Neural cell (in vitro differentiated cells): ENCODE data around the gene RIMKLA. TPM values are rescaled to one million over a fixed set of nuclear protein-coding genes. Genes with fewer than 3 reads are reported as not detected.

Source experiments
- H2AFZ ChIP-seq: fragments of 200-600, 300-800 bp; sonication (generic), shearing (Covaris generic); 2 replicates; pipeline ENCODE4 v1.6.0; 2014; ENCODE audit warnings: low read depth, mild to moderate bottlenecking, antibody characterized with exemption, low read length, moderate library complexity
- H3F3A ChIP-seq: fragments of 200-600 bp; shearing (Covaris generic); 2 replicates; pipeline ENCODE4 v1.6.1; 2016; ENCODE audit warnings: mild to moderate bottlenecking, moderate library complexity, mixed read lengths, antibody characterized with exemption, low read length; ENCODE audit not compliant: insufficient read depth, poor library complexity, severe bottlenecking
- H3K27ac ChIP-seq: fragments of 200-600, 300-800 bp; sonication (generic), shearing (Covaris generic); 2 replicates; pipeline ENCODE4 v1.5.1; 2014; ENCODE audit warnings: mild to moderate bottlenecking, low read length, moderate library complexity
- H3K27me3 ChIP-seq: fragments of 300-800, 200-600 bp; sonication (generic), shearing (Covaris generic); 2 replicates; pipeline ENCODE4 v1.6.0; 2014; ENCODE audit warnings: mild to moderate bottlenecking, low read depth, low read length, moderate library complexity; ENCODE audit not compliant: insufficient read depth
- H3K36me3 ChIP-seq: fragments of 300-800, 200-600 bp; sonication (generic), shearing (Covaris generic); 2 replicates; pipeline ENCODE4 v1.5.1; 2014; ENCODE audit warnings: mild to moderate bottlenecking, antibody characterized with exemption, low read length, moderate library complexity; ENCODE audit not compliant: insufficient read depth
- H3K4me2 ChIP-seq: fragments of 300-800, 200-600 bp; sonication (generic), shearing (Covaris generic); 2 replicates; pipeline ENCODE4 v1.6.0; 2014; ENCODE audit warnings: mild to moderate bottlenecking, low read length
- H3K4me3 ChIP-seq: fragments of 300-800, 200-600 bp; sonication (generic), shearing (Covaris generic); 2 replicates; pipeline ENCODE4 v1.5.1; 2014; ENCODE audit warnings: mild to moderate bottlenecking, low read length, moderate library complexity
- H3K79me2 ChIP-seq: fragments of 200-600 bp; shearing (Covaris generic); replicated peaks from 2 replicates; pipeline ENCODE4 v1.6.0; 2014; ENCODE audit warnings: mild to moderate bottlenecking, low read length, moderate library complexity; ENCODE audit not compliant: insufficient read depth
- H3K9ac ChIP-seq: fragments of 300-800, 200-600 bp; sonication (generic), shearing (Covaris generic); 2 replicates; pipeline ENCODE4 v1.6.1; 2016; ENCODE audit warnings: mild to moderate bottlenecking, low read length, mixed read lengths
- H3K9me2 ChIP-seq: fragments of 200-600 bp; shearing (Covaris generic); 2 replicates; pipeline ENCODE4 v1.6.1; 2016; ENCODE audit warnings: mild to moderate bottlenecking, low read length, mixed read lengths; ENCODE audit not compliant: insufficient read depth
- H3K9me3 ChIP-seq: fragments of 200-600, 300-800 bp; sonication (generic), shearing (Covaris generic); 2 replicates; pipeline ENCODE4 v1.6.1; 2016; ENCODE audit warnings: mild to moderate bottlenecking, mixed run types, low read length, moderate library complexity, mixed read lengths
- H4K20me1 ChIP-seq: fragments of 200-600 bp; shearing (Covaris generic); 2 replicates; pipeline ENCODE4 v1.6.1; 2016; ENCODE audit warnings: mild to moderate bottlenecking, mixed run types; ENCODE audit not compliant: insufficient read depth
- EP300 ChIP-seq: fragments of 450-650 bp; conservative IDR thresholded peaks from 2 replicates; pipeline ENCODE4 v1.6.1; 2014; ENCODE audit warnings: antibody characterized with exemption, mild to moderate bottlenecking, moderate library complexity; ENCODE audit not compliant: poor library complexity, severe bottlenecking
- EZH2 ChIP-seq: fragments of 200-600, 300-800 bp; shearing (Covaris generic), sonication (generic); IDR thresholded peaks from 2 replicates; pipeline ENCODE4 v1.6.1; 2014; ENCODE audit warnings: antibody characterized with exemption, low read length, borderline replicate concordance, mild to moderate bottlenecking; ENCODE audit not compliant: insufficient read depth, poor library complexity, severe bottlenecking
- MXI1 ChIP-seq: fragments of 450-650 bp; conservative IDR thresholded peaks from 2 replicates; pipeline ENCODE4 v1.6.1; 2014; ENCODE audit warnings: antibody characterized with exemption, mild to moderate bottlenecking; ENCODE audit not compliant: poor library complexity, severe bottlenecking
- POLR2AphosphoS5 ChIP-seq: IDR thresholded peaks from 2 replicates; pipeline ENCODE4 v1.6.1; 2012
- RAD21 ChIP-seq: fragments of 450-650 bp; conservative IDR thresholded peaks from 2 replicates; pipeline ENCODE4 v1.6.1; 2014; ENCODE audit warnings: antibody characterized with exemption, mild to moderate bottlenecking, moderate library complexity
- SMC3 ChIP-seq: fragments of 450-650 bp; conservative IDR thresholded peaks from 2 replicates; pipeline ENCODE4 v1.6.1; 2014; ENCODE audit warnings: antibody characterized with exemption, mild to moderate bottlenecking, moderate library complexity; ENCODE audit not compliant: poor library complexity
- TAF1 ChIP-seq: IDR thresholded peaks from 2 replicates; pipeline ENCODE4 v1.6.1; 2012; ENCODE audit warnings: low read depth
- polyA plus RNA-seq: library from polyadenylated mRNA; depleted of rRNA; stranded (reverse); fragments of >200 nt; gene quantifications from 2 replicates; pipeline ENCODE4 v1.2.3, GENCODE V29; 2014
- TF ChIP-seq, protein P1 (sequence below): fragments of 450-650 bp; IDR thresholded peaks from 2 replicates; pipeline ENCODE4 v1.5.1; 2014; ENCODE audit warnings: antibody characterized with exemption, mild to moderate bottlenecking, moderate library complexity; ENCODE audit not compliant: poor library complexity, severe bottlenecking
- TF ChIP-seq, protein P2 (sequence below): IDR thresholded peaks from 2 replicates; pipeline ENCODE4 v1.6.1; 2012; ENCODE audit warnings: borderline replicate concordance

The RIMKLA gene
- polyA plus RNA-seq, 1 donor from 2014 or later, result 35.4 TPM

DNA sequence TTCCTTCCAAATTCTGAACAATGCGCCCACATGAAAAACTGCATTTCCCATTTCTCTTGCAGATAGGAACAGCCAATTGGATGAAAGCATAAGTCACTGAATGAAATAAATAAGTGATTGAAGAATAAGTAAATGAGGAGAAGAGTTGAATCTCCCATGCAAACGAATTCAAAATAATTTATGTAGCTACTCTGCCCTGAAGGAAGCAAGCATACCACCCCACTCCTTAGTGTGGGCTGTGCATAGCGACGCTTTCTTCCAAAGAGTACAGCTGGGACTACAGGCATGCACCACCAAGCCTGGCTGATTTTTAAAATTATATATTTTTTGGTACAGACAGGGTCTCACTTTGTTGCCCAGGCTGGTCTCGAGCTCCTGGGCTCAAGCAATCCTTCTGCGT is 16.5 kb upstream of the RIMKLA start (continued):
- TF ChIP-seq, protein P1, sequence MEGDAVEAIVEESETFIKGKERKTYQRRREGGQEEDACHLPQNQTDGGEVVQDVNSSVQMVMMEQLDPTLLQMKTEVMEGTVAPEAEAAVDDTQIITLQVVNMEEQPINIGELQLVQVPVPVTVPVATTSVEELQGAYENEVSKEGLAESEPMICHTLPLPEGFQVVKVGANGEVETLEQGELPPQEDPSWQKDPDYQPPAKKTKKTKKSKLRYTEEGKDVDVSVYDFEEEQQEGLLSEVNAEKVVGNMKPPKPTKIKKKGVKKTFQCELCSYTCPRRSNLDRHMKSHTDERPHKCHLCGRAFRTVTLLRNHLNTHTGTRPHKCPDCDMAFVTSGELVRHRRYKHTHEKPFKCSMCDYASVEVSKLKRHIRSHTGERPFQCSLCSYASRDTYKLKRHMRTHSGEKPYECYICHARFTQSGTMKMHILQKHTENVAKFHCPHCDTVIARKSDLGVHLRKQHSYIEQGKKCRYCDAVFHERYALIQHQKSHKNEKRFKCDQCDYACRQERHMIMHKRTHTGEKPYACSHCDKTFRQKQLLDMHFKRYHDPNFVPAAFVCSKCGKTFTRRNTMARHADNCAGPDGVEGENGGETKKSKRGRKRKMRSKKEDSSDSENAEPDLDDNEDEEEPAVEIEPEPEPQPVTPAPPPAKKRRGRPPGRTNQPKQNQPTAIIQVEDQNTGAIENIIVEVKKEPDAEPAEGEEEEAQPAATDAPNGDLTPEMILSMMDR, result no peak
- TF ChIP-seq MXI1, result no peak

DNA sequence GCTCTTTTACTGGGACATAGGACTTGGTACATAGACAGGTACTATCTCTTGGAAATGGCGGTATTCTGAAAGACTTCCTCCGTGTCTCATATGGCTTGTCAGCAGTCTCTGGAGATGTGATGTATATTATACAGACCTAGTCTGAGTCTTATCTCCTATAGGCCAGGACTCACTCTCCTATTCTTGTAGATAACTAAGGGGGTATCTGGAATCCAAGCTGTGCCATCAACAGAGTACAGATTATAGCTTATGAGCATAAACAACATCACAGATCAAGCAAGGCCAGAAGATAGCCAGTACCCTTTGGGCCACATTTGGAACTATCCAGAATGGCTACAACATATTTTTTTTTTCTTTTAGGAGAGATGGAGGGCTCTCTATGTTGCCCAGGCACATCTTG is 16.1 kb upstream of the RIMKLA start:
- H3K4me3 ChIP-seq, result no peak overlapping the region
- H3K27ac ChIP-seq, result no peak overlapping the region
- H3K4me2 ChIP-seq, result no peak overlapping the region
- H3K9me2 ChIP-seq, result no peaks in the 10 kb centered on the region
- H3K9ac ChIP-seq, result no peak overlapping the region
- no peaks in the 10 kb centered on the region for H3F3A ChIP-seq
- no peaks in the 10 kb centered on the region for H3K9me3 ChIP-seq
- no peaks in the 10 kb centered on the region for H3K79me2 ChIP-seq
- TF ChIP-seq RAD21 (no peak), MXI1 (no peak), EP300 (no peak), POLR2AphosphoS5 (no peak), TAF1 (no peak), SMC3 (no peak), EZH2 (no peak)
- TF ChIP-seq, protein P2, sequence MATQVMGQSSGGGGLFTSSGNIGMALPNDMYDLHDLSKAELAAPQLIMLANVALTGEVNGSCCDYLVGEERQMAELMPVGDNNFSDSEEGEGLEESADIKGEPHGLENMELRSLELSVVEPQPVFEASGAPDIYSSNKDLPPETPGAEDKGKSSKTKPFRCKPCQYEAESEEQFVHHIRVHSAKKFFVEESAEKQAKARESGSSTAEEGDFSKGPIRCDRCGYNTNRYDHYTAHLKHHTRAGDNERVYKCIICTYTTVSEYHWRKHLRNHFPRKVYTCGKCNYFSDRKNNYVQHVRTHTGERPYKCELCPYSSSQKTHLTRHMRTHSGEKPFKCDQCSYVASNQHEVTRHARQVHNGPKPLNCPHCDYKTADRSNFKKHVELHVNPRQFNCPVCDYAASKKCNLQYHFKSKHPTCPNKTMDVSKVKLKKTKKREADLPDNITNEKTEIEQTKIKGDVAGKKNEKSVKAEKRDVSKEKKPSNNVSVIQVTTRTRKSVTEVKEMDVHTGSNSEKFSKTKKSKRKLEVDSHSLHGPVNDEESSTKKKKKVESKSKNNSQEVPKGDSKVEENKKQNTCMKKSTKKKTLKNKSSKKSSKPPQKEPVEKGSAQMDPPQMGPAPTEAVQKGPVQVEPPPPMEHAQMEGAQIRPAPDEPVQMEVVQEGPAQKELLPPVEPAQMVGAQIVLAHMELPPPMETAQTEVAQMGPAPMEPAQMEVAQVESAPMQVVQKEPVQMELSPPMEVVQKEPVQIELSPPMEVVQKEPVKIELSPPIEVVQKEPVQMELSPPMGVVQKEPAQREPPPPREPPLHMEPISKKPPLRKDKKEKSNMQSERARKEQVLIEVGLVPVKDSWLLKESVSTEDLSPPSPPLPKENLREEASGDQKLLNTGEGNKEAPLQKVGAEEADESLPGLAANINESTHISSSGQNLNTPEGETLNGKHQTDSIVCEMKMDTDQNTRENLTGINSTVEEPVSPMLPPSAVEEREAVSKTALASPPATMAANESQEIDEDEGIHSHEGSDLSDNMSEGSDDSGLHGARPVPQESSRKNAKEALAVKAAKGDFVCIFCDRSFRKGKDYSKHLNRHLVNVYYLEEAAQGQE, result no peak
- TF ChIP-seq, protein P1, result no peak
- no peaks in the 10 kb centered on the region for H3K36me3 ChIP-seq
- H2AFZ ChIP-seq, result no peak overlapping the region
- no peaks in the 10 kb centered on the region for H4K20me1 ChIP-seq
- no peaks in the 10 kb centered on the region for H3K27me3 ChIP-seq

DNA sequence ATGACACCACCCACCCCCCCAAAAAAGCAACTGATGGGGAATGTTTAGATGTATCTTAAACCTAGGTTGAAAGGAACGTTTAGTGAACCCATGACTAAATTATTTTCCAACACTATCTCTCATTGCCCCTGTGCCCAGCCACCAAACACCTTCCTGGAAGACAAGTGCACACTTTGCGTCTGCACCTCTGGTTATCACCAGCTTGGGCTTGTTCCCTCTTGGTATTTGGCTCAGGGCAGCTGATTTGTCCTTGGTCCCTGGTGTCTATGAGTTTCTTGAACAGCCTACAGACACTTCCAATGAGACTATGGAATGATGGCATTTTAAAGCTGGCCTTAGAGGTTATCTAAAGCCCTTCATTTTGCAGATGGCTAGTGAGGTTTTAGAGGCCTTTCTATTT is 15.5 kb upstream of the RIMKLA start:
- Histone ChIP-seq H2AFZ (no peak overlapping the region), H3K4me3 (no peak overlapping the region), H3K27ac (no peak overlapping the region), H3K79me2 (no peaks in the 10 kb centered on the region), H3K9me3 (no peaks in the 10 kb centered on the region), H3K36me3 (no peaks in the 10 kb centered on the region), H3K27me3 (no peaks in the 10 kb centered on the region), H3K9ac (no peak overlapping the region), H3F3A (no peaks in the 10 kb centered on the region), H3K4me2 (no peak overlapping the region), H3K9me2 (no peaks in the 10 kb centered on the region), H4K20me1 (no peaks in the 10 kb centered on the region)
- no peak for TF ChIP-seq RAD21
- TF ChIP-seq MXI1, result no peak
- no peak for TF ChIP-seq TAF1
